HCT116 (cell line): ENCODE results near the gene CERS6. TPM values are rescaled to one million over a fixed set of nuclear protein-coding genes. Genes with fewer than 3 reads are reported as not detected.

Experiments used
- ATAC-seq: fragments of 200-7000 bp; cut with Tn5 transposase; 2 replicates; pipeline ENCODE4 v1.9.1; 2020; ENCODE audit warnings: mild to moderate bottlenecking, moderate library complexity
- BruUV-seq: library from RNA; stranded (reverse); fragments of 400-500 nt; replicated peaks from 2 replicates; lab custom pipeline; 2021; lab: Mats Ljungman, UMichigan
- CTCF ChIA-PET: fragments of 300-600 bp; sonication (Branson Sonifier 250); formaldehyde crosslinking; loops from one replicate; lab custom pipeline; 2021; ENCODE audit warnings: antibody characterized with exemption; lab: Charles Lee
- POLR2A ChIA-PET: fragments of 300-600, 350-600 bp; sonication (Branson Sonifier 250); formaldehyde crosslinking; loops from one replicate; lab custom pipeline; 2021; ENCODE audit warnings: antibody characterized with exemption; lab: Charles Lee
- RAD21 ChIA-PET, 2 experiments: fragments of 300-600 bp; sonication (Branson Sonifier 250); formaldehyde crosslinking; loops; one replicate each; lab custom pipeline; 2023; ENCODE audit warnings: low total read pairs in 2 of 2; ENCODE audit not compliant: uncharacterized antibody in 2 of 2, unreplicated experiment in 2 of 2, low non-redundant PET in 1 of 2; lab: Charles Lee
- DNase-seq: peaks from one replicate; pipeline ENCODE4 v3.0.0-alpha.2; 2010; ENCODE audit warnings: low read depth, low spot score
- H2AFZ ChIP-seq: fragments of 200-600 bp; shearing (Covaris generic), sonication (generic); 2 replicates; pipeline ENCODE4 v1.6.1; 2017; ENCODE audit warnings: low read depth, mixed run types, mixed read lengths, antibody characterized with exemption, low read length; ENCODE audit not compliant: poor library complexity, severe bottlenecking
- H3K27ac ChIP-seq: 2 replicates; pipeline ENCODE4 v1.5.1; 2012; ENCODE audit warnings: low read depth, low read length
- H3K27me3 ChIP-seq: fragments of 200-600 bp; sonication (generic); 2 replicates; pipeline ENCODE4 v1.6.1; 2016; ENCODE audit warnings: mixed run types, low read length, mixed read lengths; ENCODE audit not compliant: insufficient read depth
- H3K36me3 ChIP-seq, 2 experiments: fragments of 200-500 bp in 1 of 2; fragments of 200-600 bp in 1 of 2; sonication (Bioruptor generic) in 1 of 2; sonication (generic) in 1 of 2; 2 replicates each; pipeline versions ENCODE4 v1.5.1 to v1.6.1; 2014 to 2016; ENCODE audit warnings: low read length in 2 of 2, inconsistent platforms in 1 of 2, mixed read lengths in 1 of 2, mixed run types in 1 of 2; ENCODE audit not compliant: insufficient read depth in 2 of 2, control insufficient read depth in 1 of 2
- H3K4me1 ChIP-seq, 2 experiments: fragments of 200-600 bp in 1 of 2; sonication (generic) in 1 of 2; 2 replicates each; pipeline versions ENCODE4 v1.5.1 to v1.6.1; 2012 to 2017; ENCODE audit warnings: low read length in 2 of 2, inconsistent platforms in 1 of 2, mild to moderate bottlenecking in 1 of 2, mixed read lengths in 1 of 2, mixed run types in 1 of 2, moderate library complexity in 1 of 2; ENCODE audit not compliant: insufficient read depth in 2 of 2, control insufficient read depth in 1 of 2
- H3K4me2 ChIP-seq: fragments of 200-600 bp; sonication (generic); 2 replicates; pipeline ENCODE4 v1.6.1; 2017; ENCODE audit warnings: mixed run types, low read length, mixed read lengths
- H3K4me3 ChIP-seq, 2 experiments: fragments of 200-600 bp in 1 of 2; sonication (generic) in 1 of 2; replicated peaks in 1 of 2; 2 replicates each; pipeline ENCODE4 v1.5.1; 2011 to 2016; ENCODE audit warnings: low read length in 2 of 2, control low read depth in 1 of 2, low read depth in 1 of 2, mild to moderate bottlenecking in 1 of 2, mixed read lengths in 1 of 2, mixed run types in 1 of 2
- H3K79me2 ChIP-seq: fragments of 200-600 bp; sonication (generic); 2 replicates; pipeline ENCODE4 v1.6.1; 2017; ENCODE audit warnings: mild to moderate bottlenecking, mixed run types, low read length, moderate library complexity, mixed read lengths; ENCODE audit not compliant: insufficient read depth
- H3K9ac ChIP-seq: fragments of 200-600 bp; sonication (generic); 2 replicates; pipeline ENCODE4 v1.6.1; 2016; ENCODE audit warnings: low read length, mixed read lengths
- H3K9me2 ChIP-seq: fragments of 200-600 bp; sonication (generic), shearing (Covaris generic); 2 replicates; pipeline ENCODE4 v1.6.1; 2017; ENCODE audit warnings: mixed run types, mild to moderate bottlenecking, moderate library complexity; ENCODE audit not compliant: insufficient read depth
- H3K9me3 ChIP-seq, 2 experiments: fragments of 200-500 bp in 1 of 2; fragments of 200-600 bp in 1 of 2; sonication (Bioruptor generic) in 1 of 2; sonication (generic) in 1 of 2; 2 replicates each; pipeline ENCODE4 v1.6.1; 2014 to 2017; ENCODE audit warnings: low read length in 2 of 2, mixed read lengths in 2 of 2, inconsistent platforms in 1 of 2, low read depth in 1 of 2, mild to moderate bottlenecking in 1 of 2, mixed run types in 1 of 2, moderate library complexity in 1 of 2; ENCODE audit not compliant: control insufficient read depth in 1 of 2, insufficient read depth in 1 of 2
- H4K20me1 ChIP-seq: fragments of 200-600 bp; sonication (generic), shearing (Covaris generic); 2 replicates; pipeline ENCODE4 v1.6.1; 2017; ENCODE audit warnings: mixed run types, mild to moderate bottlenecking, moderate library complexity; ENCODE audit not compliant: insufficient read depth
- CBX3 ChIP-seq: IDR thresholded peaks from 2 replicates; pipeline ENCODE4 v1.6.1; 2012; ENCODE audit warnings: low read depth
- EGR1 ChIP-seq: IDR thresholded peaks from 2 replicates; pipeline ENCODE4 v1.6.1; 2012; ENCODE audit warnings: low read depth
- ELF1 ChIP-seq: IDR thresholded peaks from 2 replicates; pipeline ENCODE4 v1.6.1; 2012; ENCODE audit warnings: low read depth, borderline replicate concordance
- EZH2phosphoT487 ChIP-seq: fragments of 200-600 bp; IDR thresholded peaks from 2 replicates; pipeline ENCODE4 v1.6.1; 2018; ENCODE audit warnings: antibody characterized with exemption, borderline replicate concordance
- POLR2A ChIP-seq: IDR thresholded peaks from 2 replicates; pipeline ENCODE4 v1.7.0; 2011; ENCODE audit warnings: borderline replicate concordance; ENCODE audit not compliant: insufficient read depth, insufficient read length; ENCODE audit errors: extremely low read depth
- SIN3A ChIP-seq: IDR thresholded peaks from 2 replicates; pipeline ENCODE4 v1.6.1; 2012; ENCODE audit warnings: low read depth
- SP1 ChIP-seq: IDR thresholded peaks from 2 replicates; pipeline ENCODE4 v1.6.1; 2012; ENCODE audit warnings: low read depth
- intact Hi-C: fragments of 100-400 bp; cut with micrococcal nuclease; formaldehyde crosslinking; loops from 2 replicates; pipeline ENCODE4 v1.10.0; 2022
- total RNA-seq: library from RNA; stranded (reverse); gene quantifications from one replicate; pipeline ENCODE4 v1.2.1, GENCODE V29; 2021; ENCODE audit not compliant: unreplicated experiment
- TF ChIP-seq, protein P1 (sequence below): IDR thresholded peaks from 2 replicates; pipeline ENCODE4 v1.6.1; 2011; ENCODE audit warnings: mild to moderate bottlenecking, low read length, moderate library complexity; ENCODE audit not compliant: insufficient replicate concordance; ENCODE audit errors: extremely low read depth

CERS6 gene
- total RNA-seq, 1 experiment from 2014 or later = 37.0 TPM

GRCh38 chr2:168567836-168568235, 111.8 kb downstream of the CERS6 start:
- no peak for TF ChIP-seq EZH2phosphoT487
- TF ChIP-seq CBX3 = no peak
- TF ChIP-seq, protein P1, sequence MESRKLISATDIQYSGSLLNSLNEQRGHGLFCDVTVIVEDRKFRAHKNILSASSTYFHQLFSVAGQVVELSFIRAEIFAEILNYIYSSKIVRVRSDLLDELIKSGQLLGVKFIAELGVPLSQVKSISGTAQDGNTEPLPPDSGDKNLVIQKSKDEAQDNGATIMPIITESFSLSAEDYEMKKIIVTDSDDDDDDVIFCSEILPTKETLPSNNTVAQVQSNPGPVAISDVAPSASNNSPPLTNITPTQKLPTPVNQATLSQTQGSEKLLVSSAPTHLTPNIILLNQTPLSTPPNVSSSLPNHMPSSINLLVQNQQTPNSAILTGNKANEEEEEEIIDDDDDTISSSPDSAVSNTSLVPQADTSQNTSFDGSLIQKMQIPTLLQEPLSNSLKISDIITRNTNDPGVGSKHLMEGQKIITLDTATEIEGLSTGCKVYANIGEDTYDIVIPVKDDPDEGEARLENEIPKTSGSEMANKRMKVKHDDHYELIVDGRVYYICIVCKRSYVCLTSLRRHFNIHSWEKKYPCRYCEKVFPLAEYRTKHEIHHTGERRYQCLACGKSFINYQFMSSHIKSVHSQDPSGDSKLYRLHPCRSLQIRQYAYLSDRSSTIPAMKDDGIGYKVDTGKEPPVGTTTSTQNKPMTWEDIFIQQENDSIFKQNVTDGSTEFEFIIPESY = no peak
- no peak for TF ChIP-seq SIN3A
- no peak for TF ChIP-seq ELF1
- no peak for TF ChIP-seq EGR1
- TF ChIP-seq SP1 = no peak
- no peak for TF ChIP-seq POLR2A
- TF ChIP-seq, all 23 proteins: peak for 0
- H3K9ac ChIP-seq = no peak overlapping the region
- DNase-seq (no peak), ATAC-seq (no peak)
- no peaks in the 10 kb centered on the region for H3K27me3 ChIP-seq
- H3K9me2 ChIP-seq = no peaks in the 10 kb centered on the region
- H3K4me1 ChIP-seq = no peaks in the 10 kb centered on the region
- BruUV-seq = no TSS peak
- peaks cover 13% of the 10 kb centered on the region for H3K79me2 ChIP-seq
- intact Hi-C loops = no loop called here
- no peak overlapping the region for H3K4me3 ChIP-seq
- CTCF ChIA-PET = no interaction called here
- no peak overlapping the region for H3K27ac ChIP-seq
- no peaks in the 10 kb centered on the region for H3K36me3 ChIP-seq
- H2AFZ ChIP-seq = no peak overlapping the region
- H3K9me3 ChIP-seq = no peaks in the 10 kb centered on the region
- no peak overlapping the region for H3K4me2 ChIP-seq
- POLR2A ChIA-PET = no interaction called here
- H4K20me1 ChIP-seq = no peaks in the 10 kb centered on the region
- RAD21 ChIA-PET = no interaction called here

GRCh38 chr2:168568476-168569267, 112.6 kb downstream of the CERS6 start:
- Histone ChIP-seq H3K27ac (no peak overlapping the region), H3K9ac (no peak overlapping the region), H3K9me3 (no peaks in the 10 kb centered on the region), H3K36me3 (no peaks in the 10 kb centered on the region), H3K9me2 (no peaks in the 10 kb centered on the region)
- intact Hi-C loops = no loop called here
- ChIA-PET POLR2A (no interaction called here), RAD21 (no interaction called here)
- TF ChIP-seq POLR2A = no peak
- TF ChIP-seq, all 23 proteins: peak for 0
- Histone ChIP-seq H3K4me3 (no peak overlapping the region), H3K4me1 (no peaks in the 10 kb centered on the region), H3K79me2 (peaks cover 17% of the 10 kb centered on the region), H2AFZ (no peak overlapping the region), H3K27me3 (no peaks in the 10 kb centered on the region), H4K20me1 (no peaks in the 10 kb centered on the region), H3K4me2 (no peak overlapping the region)
- CTCF ChIA-PET = no interaction called here
- BruUV-seq = no TSS peak
- DNase-seq = no peak
- ATAC-seq = no peak
